Astrocyte of the hippocampus (primary cell): Measurements from ENCODE around the gene ZNF225.
"Not testable (repeated sequence)": the region's sequence is repeated elsewhere in the genome, so short reads cannot be mapped to it uniquely, and the experiment has no call there.

ENCODE experiments used
- DNase-seq: peaks from one replicate; pipeline ENCODE4 v3.0.0; 2011; ENCODE audit warnings: low read depth, low spot score

Gene ZNF225

DNA sequence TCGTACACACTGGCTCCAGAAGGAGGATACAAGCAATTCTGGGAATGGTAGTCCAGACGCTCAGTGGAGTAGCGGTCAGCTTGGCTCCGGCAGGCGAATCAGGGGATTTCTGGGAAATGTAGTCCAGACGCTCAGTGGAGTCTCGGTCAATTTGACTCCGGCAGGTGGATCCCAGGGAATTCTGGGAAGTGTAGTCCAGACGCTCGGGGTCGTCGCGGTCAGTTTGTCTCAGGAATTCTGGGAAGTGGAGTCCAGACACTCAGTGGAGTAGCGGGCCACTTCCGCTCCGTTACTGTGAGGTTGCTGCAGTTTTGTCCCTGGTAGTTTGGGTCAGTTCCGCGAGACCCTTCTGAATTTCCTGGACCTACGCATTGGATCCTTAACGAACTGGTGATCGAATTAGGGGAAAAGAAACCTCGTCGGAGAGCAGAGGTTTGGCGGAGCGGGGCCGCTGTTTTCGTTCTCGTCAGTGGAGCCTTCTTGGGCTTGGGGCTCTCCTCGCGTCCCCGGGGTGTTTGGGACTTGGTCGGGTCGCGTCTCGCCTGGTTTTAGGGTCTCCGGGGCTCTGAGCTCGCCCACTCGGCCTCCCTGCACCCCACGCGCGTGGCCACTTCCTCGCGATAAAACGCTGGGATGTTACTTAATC, at the start of gene ZNF225:
ZNF225 (plus strand) TSS at position 262 of the 646 bp plus-strand sequence. CDS start 2,429 bp downstream, outside the sequence.
- DNase-seq, result peak; percentile 99

DNA sequence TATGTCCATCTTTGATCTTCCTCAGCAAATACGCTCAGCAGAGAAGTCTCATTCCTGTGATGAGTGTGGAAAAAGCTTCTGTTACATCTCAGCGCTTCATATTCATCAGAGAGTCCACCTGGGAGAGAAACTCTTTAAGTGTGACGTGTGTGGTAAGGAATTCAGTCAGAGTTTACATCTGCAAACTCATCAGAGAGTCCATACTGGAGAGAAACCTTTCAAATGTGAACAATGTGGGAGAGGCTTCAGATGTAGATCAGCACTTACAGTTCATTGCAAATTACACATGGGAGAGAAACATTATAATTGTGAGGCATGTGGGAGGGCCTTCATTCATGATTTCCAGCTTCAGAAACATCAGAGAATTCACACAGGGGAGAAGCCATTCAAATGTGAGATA, 46.9 kb upstream of the ZNF225 start:
- no peak for DNase-seq

DNA sequence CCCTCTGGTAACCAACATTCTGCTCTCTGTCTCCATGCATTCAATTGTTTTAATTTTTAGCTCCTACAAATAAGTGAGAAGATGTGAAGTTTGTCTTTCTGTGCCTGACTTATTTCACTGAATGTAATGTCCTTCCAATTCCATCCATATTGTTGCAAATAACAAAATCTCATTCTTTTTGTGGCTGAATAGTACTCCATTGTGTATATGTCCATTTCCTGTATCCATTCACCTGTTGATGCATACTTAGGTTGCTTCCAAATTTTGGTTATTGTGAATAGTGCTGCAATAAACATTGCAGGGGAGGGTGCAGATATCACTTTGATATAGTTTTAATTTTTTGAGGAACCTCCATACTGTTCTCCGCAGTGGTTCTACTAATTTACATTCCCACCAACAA, 43.8 kb upstream of the ZNF225 start:
- no peak for DNase-seq

DNA sequence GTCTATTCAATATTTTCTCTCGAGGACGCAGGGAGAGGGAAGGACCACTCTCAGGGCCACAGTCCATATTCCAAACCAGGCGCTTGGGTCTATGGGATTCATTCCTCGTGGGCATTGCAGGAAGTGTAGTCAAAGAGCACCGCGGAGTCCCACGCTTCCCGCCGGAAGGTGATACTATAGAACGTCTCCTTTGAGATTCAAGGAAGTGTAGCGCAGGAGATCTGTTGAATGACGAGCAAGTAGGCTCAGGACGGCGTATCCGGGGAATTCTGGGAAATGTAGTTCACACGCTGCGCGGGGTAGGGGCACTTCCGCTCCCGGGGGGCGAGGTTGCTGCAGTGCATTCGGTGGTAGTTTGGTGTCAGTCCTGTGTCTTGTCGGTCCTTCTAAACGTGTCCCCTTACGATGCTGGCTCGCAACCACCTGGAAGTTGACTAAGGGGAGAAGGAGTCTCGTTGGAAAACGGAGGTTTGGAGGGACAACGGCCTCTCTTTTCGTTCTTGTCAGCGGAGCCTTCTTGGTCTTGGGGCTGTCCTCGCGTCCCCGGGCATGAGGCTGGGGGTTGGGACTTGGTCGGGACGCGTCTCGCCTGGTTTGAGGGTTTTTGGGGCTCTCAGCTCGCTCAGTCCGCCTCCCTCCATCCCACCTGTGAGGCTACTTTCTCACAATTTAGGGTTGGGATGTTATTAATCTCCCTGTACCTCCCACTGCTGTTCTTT, 41.2 kb upstream of the ZNF225 start, which contains the start of gene ZNF284:
ZNF284 (plus strand) TSS at position 336 of the 719 bp plus-strand sequence. CDS start 4,231 bp downstream, outside the sequence.
- peak; percentile 93 for DNase-seq

DNA sequence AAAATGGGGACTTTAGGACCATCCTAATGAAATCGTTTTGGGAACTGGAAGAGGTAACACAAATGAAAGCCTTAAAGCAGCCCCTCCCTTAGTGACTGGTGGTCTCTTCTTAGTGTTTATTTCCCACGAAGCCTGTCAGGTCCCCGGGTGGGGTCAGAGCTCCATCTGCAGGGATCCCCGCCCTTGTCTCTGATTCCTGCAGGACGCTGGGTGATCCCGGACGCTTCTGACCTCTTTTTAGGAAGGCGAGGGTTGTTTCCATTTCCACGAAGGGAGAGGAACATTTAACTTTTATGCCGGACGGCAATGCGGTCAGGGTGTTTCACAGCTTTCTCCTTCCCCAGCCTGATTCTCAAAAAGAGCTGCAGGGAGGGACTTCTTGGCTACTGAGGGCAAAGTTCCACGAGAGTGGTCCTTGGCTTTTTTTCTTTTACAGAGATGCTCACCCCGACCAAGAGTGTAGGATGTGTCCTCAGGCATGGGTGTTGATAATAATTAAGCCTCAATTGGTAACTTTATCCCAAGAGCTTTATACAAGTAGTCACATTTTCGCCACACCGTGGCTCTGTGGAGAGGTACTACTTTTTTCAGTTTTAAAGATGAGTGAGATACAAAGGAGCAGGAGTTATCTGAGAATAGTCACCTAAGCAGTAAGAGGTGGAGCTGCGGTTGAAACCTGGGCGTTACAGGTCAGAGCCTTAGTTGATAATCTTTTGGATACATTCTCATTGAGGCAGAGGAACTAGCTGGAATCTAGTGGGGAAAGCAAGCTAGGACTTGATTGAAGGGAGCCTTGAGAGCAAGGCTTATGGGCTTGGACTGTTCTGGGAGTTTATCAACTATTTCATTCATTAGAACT, 40.4 kb upstream of the ZNF225 start:
- peak; percentile 18 for DNase-seq

DNA sequence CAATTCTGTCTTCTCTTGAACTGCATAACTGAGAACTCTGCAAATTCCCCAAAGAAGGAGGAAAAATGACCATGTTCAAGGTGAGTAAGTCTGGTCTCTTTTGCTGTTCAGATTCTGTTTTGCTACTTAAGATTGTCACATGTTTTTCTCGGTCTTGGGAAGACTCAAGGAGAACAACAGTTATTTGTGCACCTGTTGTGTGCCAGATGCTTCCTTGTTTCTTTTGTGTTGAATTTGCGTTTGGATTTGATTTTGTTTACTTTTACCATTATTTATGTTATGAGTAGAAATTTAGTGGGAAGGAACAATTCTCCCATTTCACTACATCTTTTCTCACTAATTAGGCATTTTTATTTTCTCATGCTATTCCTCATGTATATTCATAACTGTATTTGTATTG, 36.9 kb upstream of the ZNF225 start:
- DNase-seq, result no peak

DNA sequence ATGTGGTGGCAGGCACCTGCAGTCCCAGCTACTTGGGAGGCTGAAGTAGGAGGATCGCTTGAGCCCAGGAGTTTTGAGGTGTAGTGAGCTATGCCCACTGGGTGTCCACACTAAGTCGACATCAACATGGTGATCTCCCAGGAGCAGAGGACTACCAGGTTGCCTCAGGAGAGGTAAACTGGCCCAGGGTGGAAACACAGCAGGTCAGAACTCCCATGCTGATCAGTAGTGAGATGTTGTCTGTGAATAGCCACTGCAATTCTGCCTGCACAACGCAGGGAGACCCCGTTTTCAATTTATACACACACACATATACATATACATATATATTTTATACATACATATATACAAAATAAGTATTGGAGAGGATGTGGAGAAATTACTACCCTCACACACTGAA, 21.1 kb upstream of the ZNF225 start:
- DNase-seq, result no peak

DNA sequence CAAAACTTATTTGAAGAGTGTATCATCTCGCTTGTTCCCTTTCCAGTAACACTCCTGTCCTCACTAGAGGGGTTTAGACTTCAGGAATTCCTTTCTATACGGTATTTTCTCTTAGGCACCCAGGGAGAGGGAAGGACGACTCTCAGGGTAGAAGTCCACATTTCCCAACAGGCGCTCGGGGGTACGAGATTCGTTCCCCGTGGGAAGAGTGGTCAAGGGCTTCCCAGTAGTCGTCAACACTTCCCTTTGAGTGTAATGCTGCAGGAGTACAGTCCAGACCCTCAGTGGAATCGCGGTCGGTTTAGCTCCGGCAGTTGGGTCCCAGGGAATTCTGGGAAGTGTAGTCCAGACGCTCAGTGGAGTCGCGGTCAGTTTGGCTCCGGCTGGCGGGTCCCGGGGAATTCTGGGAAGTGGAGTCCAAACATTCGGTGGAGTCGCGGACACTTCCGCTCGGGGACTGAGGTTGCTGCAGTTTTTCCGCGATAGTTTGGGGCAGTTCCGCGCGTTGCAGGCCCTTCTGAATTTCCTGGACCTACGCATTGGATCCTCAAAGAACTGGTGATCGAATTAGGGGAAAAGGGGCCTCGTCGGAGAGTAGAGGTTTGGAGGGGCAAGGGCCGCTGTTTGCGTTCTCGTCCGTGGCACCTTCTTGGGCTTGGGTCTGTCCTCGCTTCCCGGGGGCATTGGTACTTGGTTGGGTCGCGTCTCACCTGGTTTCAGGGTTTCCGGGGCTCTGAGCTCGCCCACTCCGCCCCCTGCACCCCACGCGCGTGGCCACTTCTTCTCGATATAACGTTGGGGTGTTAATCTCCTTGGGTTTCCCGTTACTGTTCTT, 19.1 kb upstream of the ZNF225 start, which contains the start of gene ZNF224:
ZNF224 (plus strand) TSS at position 431 of the 835 bp plus-strand sequence. CDS start 3,513 bp downstream, outside the sequence.
- peak; percentile 98 for DNase-seq

DNA sequence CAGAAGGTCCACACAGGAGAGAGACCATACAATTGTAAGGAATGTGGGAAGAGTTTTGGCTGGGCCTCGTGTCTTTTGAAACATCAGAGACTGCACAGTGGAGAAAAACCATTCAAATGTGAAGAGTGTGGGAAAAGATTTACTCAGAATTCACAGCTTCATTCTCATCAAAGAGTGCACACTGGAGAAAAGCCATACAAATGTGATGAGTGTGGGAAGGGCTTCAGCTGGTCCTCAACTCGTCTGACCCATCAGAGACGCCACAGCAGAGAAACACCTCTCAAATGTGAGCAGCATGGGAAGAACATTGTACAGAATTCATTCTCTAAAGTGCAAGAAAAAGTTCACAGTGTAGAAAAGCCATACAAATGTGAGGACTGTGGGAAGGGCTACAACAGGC, 5.4 kb upstream of the ZNF225 start:
- DNase-seq, result no peak

DNA sequence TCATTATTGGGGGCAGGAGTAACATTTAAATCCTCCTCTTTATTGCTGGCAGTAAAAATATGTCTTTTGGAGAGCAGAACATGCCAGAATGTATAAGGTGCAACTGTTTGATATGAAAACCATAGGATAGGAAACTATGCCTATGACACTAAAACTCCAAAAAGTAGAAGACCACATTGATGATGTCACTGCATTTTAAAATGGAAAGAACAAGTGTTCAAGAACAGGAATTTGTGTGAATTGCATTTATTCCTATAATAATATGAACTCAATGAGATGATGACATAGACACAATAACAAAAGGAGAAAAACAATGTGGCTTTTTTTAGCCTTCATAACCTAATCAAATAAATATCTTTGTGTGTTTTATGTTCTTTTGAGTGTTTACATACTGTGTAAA, 3.7 kb upstream of the ZNF225 start:
- DNase-seq, result no peak

DNA sequence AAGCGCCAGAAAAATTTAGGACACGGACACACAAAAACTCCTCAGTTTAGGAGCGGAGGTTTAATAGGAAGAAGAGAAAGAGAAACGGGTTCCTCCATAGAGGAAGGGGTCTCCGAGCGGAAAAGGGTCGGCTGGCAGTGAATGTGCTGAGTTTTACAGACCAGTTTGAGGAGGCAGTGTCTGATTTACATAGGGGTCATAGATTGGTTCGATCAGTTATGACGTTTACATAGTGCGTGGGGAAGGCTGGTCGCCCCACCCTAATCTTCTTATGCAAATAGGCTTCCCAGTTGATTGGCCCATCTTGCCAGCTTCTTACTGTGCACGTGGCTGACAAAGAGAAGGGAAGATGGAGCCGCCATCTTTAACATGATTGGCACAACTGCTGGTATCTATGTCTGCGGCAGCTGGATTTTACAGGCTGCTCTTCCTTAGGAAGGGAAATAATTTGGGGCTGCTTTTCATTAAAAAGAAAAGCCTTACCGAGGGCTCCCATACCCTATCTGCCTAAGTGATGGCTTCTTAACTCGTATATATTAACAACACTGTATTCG, 1.2 kb upstream of the ZNF225 start:
- DNase-seq, result peak; percentile 77

DNA sequence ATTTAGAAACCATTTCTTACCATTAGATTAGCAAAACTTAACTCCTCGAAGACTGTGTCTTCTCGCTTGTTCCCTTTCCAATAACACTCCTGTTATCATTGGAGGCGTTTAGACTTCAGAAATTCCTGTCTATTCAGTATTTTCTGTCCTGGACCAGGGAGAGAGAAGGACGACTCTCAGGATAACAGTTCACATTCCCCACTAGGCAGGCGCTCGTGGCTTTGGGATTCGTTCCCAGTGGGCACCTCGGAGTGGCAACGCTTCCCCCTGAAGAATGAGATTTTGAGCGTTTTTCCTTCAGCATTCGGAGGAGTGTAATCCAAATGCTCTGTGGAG, 429 bp upstream of the ZNF225 start:
- DNase-seq, result no peak

DNA sequence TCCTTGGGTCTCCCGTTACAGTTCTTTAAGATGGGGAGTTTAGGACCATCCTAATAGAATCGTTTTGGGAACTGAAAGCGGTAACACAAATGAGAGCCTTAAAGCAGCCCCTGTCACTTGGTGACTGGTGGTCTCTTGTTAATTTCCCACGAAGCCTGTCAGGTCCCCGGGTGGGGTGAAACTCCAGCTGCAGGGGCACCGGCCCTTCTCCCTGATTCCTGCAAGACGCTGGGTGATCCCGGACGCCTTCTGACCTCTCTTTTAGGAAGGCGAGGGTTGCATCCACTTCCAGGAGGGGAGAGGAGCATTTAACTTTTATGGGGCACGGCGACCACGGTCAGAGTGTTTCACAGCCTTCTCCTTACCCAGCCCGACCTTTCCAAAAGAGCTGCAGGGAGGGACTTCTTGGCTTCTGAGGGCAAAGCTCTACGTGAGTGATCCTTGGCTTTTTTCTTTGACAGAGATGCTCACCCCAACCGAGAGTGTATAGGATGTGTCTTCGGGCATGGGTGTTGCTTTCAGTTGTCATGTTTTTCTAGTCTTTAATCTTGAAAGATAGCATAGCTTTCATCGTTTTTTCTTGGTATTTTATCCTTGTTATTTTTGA, 688 bp downstream of the ZNF225 start:
- no peak for DNase-seq

DNA sequence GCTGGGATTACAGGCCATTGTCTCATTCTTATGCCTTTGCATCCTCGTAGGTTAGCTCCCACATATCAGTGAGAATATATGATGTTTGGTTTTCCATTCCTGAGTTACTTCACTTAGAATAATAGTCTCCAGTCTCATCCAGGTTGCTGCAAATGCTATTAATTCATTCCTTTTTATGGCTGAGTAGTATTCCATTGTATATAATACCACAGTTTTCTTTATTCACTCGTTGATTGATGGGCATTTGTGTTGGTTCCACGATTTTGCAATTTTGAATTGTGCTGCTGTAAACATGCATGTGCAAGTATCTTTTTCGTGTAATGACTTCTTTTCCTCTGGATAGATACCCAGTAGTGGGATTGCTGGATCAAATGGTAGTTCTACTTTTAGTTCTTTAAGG, 8.0 kb downstream of the ZNF225 start:
- not testable (repeated sequence) for DNase-seq

DNA sequence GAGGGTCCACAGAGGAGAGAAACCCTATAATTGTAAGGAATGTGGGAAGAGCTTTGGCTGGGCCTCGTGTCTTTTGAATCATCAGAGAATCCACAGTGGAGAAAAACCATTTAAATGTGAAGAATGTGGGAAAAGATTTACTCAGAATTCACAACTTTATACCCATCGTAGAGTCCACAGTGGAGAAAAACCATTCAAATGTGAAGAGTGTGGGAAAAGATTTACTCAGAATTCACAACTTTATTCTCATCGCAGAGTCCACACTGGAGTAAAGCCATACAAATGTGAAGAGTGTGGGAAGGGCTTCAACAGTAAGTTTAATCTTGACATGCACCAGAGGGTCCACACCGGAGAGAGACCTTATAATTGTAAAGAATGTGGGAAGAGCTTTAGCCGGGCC, 18.8 kb downstream of the ZNF225 start:
- no peak for DNase-seq

DNA sequence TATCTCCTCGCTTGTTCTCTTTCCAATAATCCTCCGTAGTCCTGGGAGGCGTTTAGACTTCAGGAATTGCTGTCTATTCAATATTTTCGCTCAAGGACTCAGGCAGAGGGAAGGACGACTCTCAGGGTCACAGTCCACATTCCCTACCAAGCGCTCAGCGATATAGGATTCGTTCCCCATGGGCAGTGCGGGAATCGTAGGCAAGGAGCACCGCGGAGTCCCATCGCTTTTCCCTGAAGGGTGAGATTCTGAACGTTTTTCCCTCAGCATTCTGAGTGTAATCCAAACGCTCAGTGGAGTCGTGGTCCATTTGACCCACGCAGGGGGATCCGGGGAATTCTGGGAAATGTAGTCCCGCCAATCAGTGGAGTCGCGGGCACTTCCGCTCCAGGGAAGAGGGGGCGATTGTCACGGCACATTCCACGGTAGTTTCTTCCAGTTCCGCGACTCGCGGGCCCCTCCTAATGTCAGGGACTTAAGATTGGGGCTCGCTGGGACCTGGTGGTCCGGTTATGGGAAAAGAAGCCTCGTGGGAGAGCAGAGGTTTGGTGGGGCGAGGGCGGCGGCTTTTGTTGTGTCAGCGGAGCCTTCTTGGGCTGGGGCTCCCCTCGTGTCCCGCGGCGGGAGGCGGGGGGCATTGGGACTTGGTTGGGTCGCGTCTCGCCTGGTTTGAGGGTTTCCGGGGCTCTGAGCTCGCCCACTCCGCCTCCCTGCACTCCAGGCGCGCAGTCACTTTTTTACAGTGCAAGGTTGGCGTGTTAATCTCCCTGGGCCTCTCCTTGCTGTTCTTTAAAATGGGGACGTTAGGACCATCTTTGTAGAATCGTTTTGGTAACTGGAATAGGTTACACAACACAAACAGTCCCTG, 28.2 kb downstream of the ZNF225 start, which contains the start of gene ZNF234:
ZNF234 (plus strand) TSS at position 364 of the 868 bp plus-strand sequence. CDS start 3,079 bp downstream, outside the sequence.
- peak; percentile 92 for DNase-seq

DNA sequence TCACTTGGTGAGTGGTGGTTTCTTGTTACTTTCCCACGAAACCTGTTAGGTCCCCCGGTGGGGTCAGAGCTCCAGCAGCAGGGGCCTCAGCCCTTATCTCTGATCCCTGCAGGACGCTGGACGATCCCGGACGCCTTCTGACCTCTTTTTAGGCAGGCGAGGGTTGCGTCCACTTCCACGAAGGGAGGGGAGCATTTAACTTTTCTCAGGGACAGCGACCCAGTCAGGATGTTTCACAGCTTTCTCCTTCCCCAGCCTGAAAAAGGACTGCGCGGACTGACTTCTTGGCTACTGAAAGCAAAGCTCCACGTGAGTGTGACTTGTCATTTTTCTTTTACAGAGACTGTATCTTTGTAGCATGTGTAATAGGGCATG, 28.8 kb downstream of the ZNF225 start:
- peak; percentile 39 for DNase-seq

DNA sequence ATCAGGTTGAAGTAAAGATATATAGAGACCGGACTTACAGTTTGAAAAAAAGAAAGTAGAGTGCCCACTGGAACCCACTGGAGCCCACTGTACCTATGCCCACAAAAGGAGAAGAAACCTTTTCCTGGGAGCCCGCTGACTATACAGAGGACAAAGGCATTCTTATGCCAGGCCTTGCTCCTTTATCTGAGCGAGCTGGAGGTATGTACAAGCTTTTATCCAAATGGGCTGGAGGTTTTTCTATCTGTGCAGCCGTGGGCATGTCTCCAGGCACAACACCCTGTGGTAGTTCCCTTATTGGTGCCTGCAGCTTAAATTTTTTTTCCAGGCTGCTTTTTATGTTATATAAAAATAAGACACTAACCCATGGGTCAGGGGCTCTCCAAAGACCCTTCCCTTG, 36.6 kb downstream of the ZNF225 start:
- DNase-seq, result no peak

DNA sequence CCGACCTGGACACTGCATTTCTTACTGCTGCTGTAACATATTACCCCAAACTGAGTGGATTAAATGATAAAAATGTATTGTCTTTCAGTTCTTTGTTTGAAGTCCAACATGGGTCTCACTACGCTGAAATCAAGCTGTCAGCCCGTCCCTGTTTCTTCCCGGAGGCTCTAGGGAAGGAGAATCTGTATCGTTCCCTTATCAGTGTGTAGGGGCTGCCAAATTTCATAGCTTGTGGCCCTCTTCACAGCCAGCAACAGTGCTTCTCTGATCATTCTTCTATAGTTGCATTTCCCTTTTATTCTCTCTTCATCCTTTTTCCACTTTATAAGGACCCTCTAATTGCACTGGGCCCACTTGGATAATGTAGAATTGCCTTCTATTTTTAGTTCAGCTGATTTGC, 38.3 kb downstream of the ZNF225 start:
- DNase-seq, result no peak

DNA sequence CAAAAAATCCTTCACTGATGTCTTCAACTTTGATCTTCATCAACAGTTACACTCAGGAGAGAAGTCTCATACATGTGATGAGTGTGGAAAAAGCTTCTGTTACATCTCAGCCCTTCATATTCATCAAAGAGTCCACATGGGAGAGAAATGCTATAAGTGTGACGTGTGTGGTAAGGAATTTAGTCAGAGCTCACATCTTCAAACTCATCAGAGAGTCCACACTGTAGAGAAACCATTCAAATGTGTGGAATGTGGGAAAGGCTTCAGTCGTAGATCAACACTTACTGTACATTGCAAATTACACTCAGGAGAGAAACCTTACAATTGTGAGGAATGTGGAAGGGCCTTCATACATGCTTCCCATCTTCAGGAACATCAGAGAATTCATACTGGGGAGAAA, 43.3 kb downstream of the ZNF225 start:
- no peak for DNase-seq
